ENCODE results near the gene CYP2W1.

DNA sequence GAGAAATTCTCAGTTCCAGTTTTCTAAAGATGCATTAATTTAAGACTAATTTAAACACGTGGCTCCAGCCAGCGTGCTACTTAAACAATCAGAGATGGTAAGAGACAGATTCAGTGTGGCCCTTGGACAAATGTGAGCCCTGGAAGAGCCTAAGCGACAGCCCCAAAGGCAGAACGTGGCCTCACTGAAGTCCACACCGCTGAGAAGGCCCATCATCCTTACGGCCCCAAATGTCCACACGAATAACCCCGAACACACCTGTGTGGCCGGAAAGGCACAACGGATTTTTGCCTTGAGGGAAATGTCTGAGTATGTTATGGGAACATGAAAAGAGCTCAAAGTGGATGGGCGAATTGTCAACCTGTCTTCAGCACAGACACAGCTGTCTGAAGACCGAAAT lies 10.9 kb upstream of the CYP2W1 start:
- TF ChIP-seq, protein P1, sequence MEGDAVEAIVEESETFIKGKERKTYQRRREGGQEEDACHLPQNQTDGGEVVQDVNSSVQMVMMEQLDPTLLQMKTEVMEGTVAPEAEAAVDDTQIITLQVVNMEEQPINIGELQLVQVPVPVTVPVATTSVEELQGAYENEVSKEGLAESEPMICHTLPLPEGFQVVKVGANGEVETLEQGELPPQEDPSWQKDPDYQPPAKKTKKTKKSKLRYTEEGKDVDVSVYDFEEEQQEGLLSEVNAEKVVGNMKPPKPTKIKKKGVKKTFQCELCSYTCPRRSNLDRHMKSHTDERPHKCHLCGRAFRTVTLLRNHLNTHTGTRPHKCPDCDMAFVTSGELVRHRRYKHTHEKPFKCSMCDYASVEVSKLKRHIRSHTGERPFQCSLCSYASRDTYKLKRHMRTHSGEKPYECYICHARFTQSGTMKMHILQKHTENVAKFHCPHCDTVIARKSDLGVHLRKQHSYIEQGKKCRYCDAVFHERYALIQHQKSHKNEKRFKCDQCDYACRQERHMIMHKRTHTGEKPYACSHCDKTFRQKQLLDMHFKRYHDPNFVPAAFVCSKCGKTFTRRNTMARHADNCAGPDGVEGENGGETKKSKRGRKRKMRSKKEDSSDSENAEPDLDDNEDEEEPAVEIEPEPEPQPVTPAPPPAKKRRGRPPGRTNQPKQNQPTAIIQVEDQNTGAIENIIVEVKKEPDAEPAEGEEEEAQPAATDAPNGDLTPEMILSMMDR (IDR thresholded peaks at IDR 0.05), result no peak
- no peak for TF ChIP-seq POLR2A (IDR thresholded peaks at IDR 0.05)
